HEK293 (cell line): Measurements from ENCODE around the gene GNAQ.

Source experiments
- CTCF ChIA-PET: fragments of 350-600 bp; formaldehyde crosslinking; extraction: SDS; loops from one replicate; lab custom pipeline; 2021; ENCODE audit warnings: antibody characterized with exemption; lab: Yijun Ruan, JAX
- POLR2A ChIA-PET: fragments of 300-600 bp; formaldehyde crosslinking; extraction: SDS; loops from one replicate; lab custom pipeline; 2020; ENCODE audit warnings: antibody characterized with exemption, inconsistent platforms; lab: Yijun Ruan, JAX
- H3K27ac ChIP-seq: fragments of 200-500 bp; sonication (Bioruptor generic); 2 replicates; pipeline ENCODE4 v1.5.1; 2014; ENCODE audit warnings: low read depth, low read length, control low read depth, inconsistent platforms; ENCODE audit errors: extremely low read depth
- H3K36me3 ChIP-seq, 2 experiments: fragments of 200-500 bp in 1 of 2; sonication (Bioruptor generic) in 1 of 2; 1 replicate in 1 of 2; 2 replicates in 1 of 2; pipeline ENCODE4 v1.5.1; 2014 to 2017; ENCODE audit warnings: inconsistent platforms in 2 of 2, low read length in 2 of 2; ENCODE audit not compliant: control insufficient read depth in 2 of 2, insufficient read depth in 1 of 2
- H3K4me1 ChIP-seq: fragments of 200-500 bp; sonication (Bioruptor generic); 2 replicates; pipeline ENCODE4 v1.5.1; 2014; ENCODE audit warnings: mild to moderate bottlenecking, low read length, inconsistent platforms; ENCODE audit not compliant: control insufficient read depth, insufficient read depth
- H3K4me3 ChIP-seq: 2 replicates; pipeline ENCODE4 v1.5.1; 2011; ENCODE audit warnings: low read depth, mild to moderate bottlenecking, control low read depth, low read length, moderate library complexity
- H3K9me3 ChIP-seq: fragments of 200-500 bp; sonication (Bioruptor generic); 2 replicates; pipeline ENCODE4 v1.5.1; 2014; ENCODE audit warnings: low read depth, low read length, inconsistent platforms; ENCODE audit not compliant: control insufficient read depth, insufficient read depth
- HOXD13 ChIP-seq: sonication (generic); formaldehyde crosslinking; IDR thresholded peaks from 2 replicates; pipeline ENCODE4 v1.8.0; 2022; ENCODE audit warnings: missing genetic modification reagents, borderline replicate concordance
- WT1 ChIP-seq: fragments of 450-650 bp; formaldehyde crosslinking; IDR thresholded peaks from 2 replicates; pipeline ENCODE4 v1.5.1; 2016; ENCODE audit warnings: missing biosample characterization, missing genetic modification characterization
- ZBTB26 ChIP-seq: fragments of 450-650 bp; formaldehyde crosslinking; optimal IDR thresholded peaks from 2 replicates; pipeline ENCODE3; 2016; ENCODE audit warnings: missing biosample characterization, mild to moderate bottlenecking, missing genetic modification characterization
- ZBTB44 ChIP-seq: fragments of 450-650 bp; IDR thresholded peaks from 2 replicates; pipeline ENCODE4 v1.5.1; 2018; ENCODE audit warnings: missing biosample characterization, mild to moderate bottlenecking, missing genetic modification characterization
- ZFP69B ChIP-seq: fragments of 450-650 bp; formaldehyde crosslinking; IDR thresholded peaks from 2 replicates; pipeline ENCODE4 v1.5.1; 2016; ENCODE audit warnings: missing biosample characterization, missing genetic modification characterization
- ZIC2 ChIP-seq: fragments of 450-650 bp; formaldehyde crosslinking; IDR thresholded peaks from 2 replicates; pipeline ENCODE4 v1.5.1; 2016; ENCODE audit warnings: missing biosample characterization, missing genetic modification characterization
- ZNF10 ChIP-seq: fragments of 450-650 bp; formaldehyde crosslinking; IDR thresholded peaks from 2 replicates; pipeline ENCODE4 v1.5.1; 2017; ENCODE audit warnings: missing biosample characterization, missing genetic modification characterization
- ZNF266 ChIP-seq: fragments of 450-650 bp; formaldehyde crosslinking; IDR thresholded peaks from 2 replicates; pipeline ENCODE4 v1.5.1; 2016; ENCODE audit warnings: missing biosample characterization, missing genetic modification characterization, low read depth
- ZNF341 ChIP-seq: fragments of 450-650 bp; formaldehyde crosslinking; IDR thresholded peaks from 2 replicates; pipeline ENCODE4; 2016; ENCODE audit warnings: low read depth, missing biosample characterization, missing genetic modification characterization
- ZNF48 ChIP-seq: fragments of 450-650 bp; formaldehyde crosslinking; IDR thresholded peaks from 2 replicates; pipeline ENCODE4 v1.5.1; 2016; ENCODE audit warnings: missing biosample characterization, missing genetic modification characterization
- ZNF510 ChIP-seq: fragments of 450-650 bp; formaldehyde crosslinking; IDR thresholded peaks from 2 replicates; pipeline ENCODE4 v1.5.1; 2018; ENCODE audit warnings: mild to moderate bottlenecking, missing genetic modification characterization, missing biosample characterization; ENCODE audit not compliant: insufficient replicate concordance
- ZNF596 ChIP-seq: fragments of 450-650 bp; IDR thresholded peaks from 2 replicates; pipeline ENCODE4 v1.5.0; 2018; ENCODE audit warnings: missing biosample characterization, mild to moderate bottlenecking, missing genetic modification characterization, moderate library complexity
- ZNF701 ChIP-seq: fragments of 450-650 bp; formaldehyde crosslinking; IDR thresholded peaks from 2 replicates; pipeline ENCODE4 v1.5.1; 2016; ENCODE audit warnings: missing biosample characterization, missing genetic modification characterization
- ZNF843 ChIP-seq: fragments of 450-650 bp; formaldehyde crosslinking; IDR thresholded peaks from 2 replicates; pipeline ENCODE4 v1.5.1; 2016; ENCODE audit warnings: missing biosample characterization, missing genetic modification characterization
- ZSCAN23 ChIP-seq: fragments of 450-650 bp; formaldehyde crosslinking; IDR thresholded peaks from 2 replicates; pipeline ENCODE4 v1.5.1; 2016; ENCODE audit warnings: missing biosample characterization, missing genetic modification characterization
- TF ChIP-seq, protein P1 (sequence below): fragments of 450-650 bp; formaldehyde crosslinking; IDR thresholded peaks from 2 replicates; pipeline ENCODE4 v1.5.1; 2016; ENCODE audit warnings: missing biosample characterization, missing genetic modification characterization
- TF ChIP-seq, protein P2 (sequence below): fragments of 450-650 bp; IDR thresholded peaks from 2 replicates; pipeline ENCODE4 v1.5.1; 2018; ENCODE audit warnings: missing biosample characterization, missing genetic modification characterization

The GNAQ gene

DNA sequence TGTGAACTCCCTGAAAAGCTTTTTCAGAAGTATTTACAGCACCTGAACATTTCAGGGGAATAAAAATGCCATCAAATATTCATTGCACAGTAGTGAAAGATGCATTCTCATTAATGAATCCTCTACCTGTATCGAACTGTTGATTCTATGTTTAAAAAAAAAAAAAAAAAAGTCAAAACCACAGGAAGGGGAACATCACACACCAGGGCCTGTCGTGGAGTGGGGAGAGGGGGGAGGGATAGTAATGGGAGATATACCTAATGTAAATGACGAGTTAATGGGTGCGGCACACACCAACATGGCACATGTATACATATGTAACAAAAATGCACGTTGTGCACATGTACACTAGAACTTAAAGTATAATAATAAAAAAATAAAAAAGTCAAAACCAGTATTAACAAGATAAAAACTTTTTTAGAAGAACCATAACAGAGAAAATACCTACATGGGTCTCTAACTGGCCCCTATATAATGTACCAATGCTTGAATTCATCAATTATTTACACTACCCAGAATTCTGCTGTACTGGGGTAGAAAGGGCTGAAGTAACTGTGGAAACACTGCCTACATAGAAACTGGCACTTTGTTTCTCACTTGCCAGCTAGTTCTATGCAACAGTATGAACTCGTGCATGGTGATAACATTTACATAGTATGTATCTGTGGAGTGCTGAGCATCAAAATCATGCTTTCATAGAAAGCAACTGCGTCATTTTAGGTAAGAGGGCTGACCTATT is 48.9 kb downstream of the GNAQ start (continued):
- TF ChIP-seq ZNF701 (tag by site-specific recombination), result no peak
- no peak for TF ChIP-seq ZBTB44 (tag by site-specific recombination)
- no peak for TF ChIP-seq HOXD13 (CRISPR knock-in tag)
- TF ChIP-seq, protein P1, sequence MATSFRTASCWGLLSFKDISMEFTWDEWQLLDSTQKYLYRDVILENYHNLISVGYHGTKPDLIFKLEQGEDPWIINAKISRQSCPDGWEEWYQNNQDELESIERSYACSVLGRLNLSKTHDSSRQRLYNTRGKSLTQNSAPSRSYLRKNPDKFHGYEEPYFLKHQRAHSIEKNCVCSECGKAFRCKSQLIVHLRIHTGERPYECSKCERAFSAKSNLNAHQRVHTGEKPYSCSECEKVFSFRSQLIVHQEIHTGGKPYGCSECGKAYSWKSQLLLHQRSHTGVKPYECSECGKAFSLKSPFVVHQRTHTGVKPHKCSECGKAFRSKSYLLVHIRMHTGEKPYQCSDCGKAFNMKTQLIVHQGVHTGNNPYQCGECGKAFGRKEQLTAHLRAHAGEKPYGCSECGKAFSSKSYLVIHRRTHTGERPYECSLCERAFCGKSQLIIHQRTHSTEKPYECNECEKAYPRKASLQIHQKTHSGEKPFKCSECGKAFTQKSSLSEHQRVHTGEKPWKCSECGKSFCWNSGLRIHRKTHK (tag by site-specific recombination), result no peak
- TF ChIP-seq ZBTB26 (tag by site-specific recombination), result no peak
- TF ChIP-seq, all 188 proteins: peak for 0

DNA sequence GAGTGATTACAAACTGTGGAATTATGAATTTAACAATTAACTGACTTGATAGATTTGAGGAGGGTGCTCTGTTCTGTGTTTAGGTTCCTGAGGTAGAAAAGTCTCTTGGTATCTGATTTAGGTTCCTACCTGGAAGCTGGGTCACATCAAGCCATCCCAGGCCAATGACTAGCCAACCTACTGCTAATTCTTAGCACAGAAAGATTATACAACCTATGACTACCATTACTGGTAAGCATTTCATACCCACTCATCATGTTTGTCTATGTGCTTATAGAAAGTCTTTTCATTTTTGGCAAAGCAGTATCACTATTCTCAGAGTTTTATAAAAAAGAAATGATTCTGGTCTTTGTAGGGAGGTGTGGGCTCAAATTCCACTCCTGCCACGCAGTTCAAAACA is 49.7 kb downstream of the GNAQ start:
- Histone ChIP-seq H3K4me3 (no peak overlapping the region), H3K36me3 (no peaks in the 10 kb centered on the region), H3K9me3 (no peaks in the 10 kb centered on the region), H3K4me1 (peaks cover 8% of the 10 kb centered on the region), H3K27ac (no peak overlapping the region)
- TF ChIP-seq ZNF596 (no peak), ZNF10 (tag by site-specific recombination) (no peak), ZNF48 (tag by site-specific recombination) (no peak), ZNF843 (tag by site-specific recombination) (no peak), HOXD13 (CRISPR knock-in tag) (no peak), ZFP69B (tag by site-specific recombination) (no peak), WT1 (no peak), ZNF266 (tag by site-specific recombination) (no peak), ZNF510 (no peak)
- TF ChIP-seq, protein P2, sequence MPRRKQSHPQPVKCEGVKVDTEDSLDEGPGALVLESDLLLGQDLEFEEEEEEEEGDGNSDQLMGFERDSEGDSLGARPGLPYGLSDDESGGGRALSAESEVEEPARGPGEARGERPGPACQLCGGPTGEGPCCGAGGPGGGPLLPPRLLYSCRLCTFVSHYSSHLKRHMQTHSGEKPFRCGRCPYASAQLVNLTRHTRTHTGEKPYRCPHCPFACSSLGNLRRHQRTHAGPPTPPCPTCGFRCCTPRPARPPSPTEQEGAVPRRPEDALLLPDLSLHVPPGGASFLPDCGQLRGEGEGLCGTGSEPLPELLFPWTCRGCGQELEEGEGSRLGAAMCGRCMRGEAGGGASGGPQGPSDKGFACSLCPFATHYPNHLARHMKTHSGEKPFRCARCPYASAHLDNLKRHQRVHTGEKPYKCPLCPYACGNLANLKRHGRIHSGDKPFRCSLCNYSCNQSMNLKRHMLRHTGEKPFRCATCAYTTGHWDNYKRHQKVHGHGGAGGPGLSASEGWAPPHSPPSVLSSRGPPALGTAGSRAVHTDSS (tag by site-specific recombination), result no peak
- POLR2A ChIA-PET, result no interaction called here
- CTCF ChIA-PET, result interaction anchor here (0.6 to 1.5 kb wide), 4 partner anchors 9 to 54 kb away, joined by 3 to 7 read pairs (median 4); no protein-coding TSS in a partner anchor

GRCh38 chr9:77981332-77981731 is 50.3 kb downstream of the GNAQ start:
- TF ChIP-seq ZNF341, result peak; percentile 67
- peak; percentile 36; the same call in 1 of the 2 replicates for TF ChIP-seq ZIC2 (tag by site-specific recombination)
- TF ChIP-seq ZSCAN23 (tag by site-specific recombination), result no peak
- TF ChIP-seq, all 188 proteins: peak for 2
- Histone ChIP-seq H3K36me3 (no peaks in the 10 kb centered on the region), H3K9me3 (no peaks in the 10 kb centered on the region), H3K4me1 (peaks cover 8% of the 10 kb centered on the region), H3K27ac (no peak overlapping the region), H3K4me3 (no peak overlapping the region)
- ChIA-PET POLR2A (no interaction called here), CTCF (interaction anchor here (0.7 to 1.5 kb wide), 3 partner anchors 13 to 55 kb away, joined by 3 to 7 read pairs (median 4); no protein-coding TSS in a partner anchor)
